NB4 (cell line): ENCODE measurements around the gene SGO1.

Source experiments
- CTCF ChIP-seq: IDR thresholded peaks from one replicate; pipeline ENCODE4 v1.5.1; 2012; ENCODE audit warnings: low read depth, low read length
- POLR2A ChIP-seq: IDR thresholded peaks from 2 replicates; pipeline ENCODE4 v1.6.1; 2011; ENCODE audit warnings: mild to moderate bottlenecking; ENCODE audit not compliant: insufficient read length; ENCODE audit errors: extremely low read depth

DNA sequence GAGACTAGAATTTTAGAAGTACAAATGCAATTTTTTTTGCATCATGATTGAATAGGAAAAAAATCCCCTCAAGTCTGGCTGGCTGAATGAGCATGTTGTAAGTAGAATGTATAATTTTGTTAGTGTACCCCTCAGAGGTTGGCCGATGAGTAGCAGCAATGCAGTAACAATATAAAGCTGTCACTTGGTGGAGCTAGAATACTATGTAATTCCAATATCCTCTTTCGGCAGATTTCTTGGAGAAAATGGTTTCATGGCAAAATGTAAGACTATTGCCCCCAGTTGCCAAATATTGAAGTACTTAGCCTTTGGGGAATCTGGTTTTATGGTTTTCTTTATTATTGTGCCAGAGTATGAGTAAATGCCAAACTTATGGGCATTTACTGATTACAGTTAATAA is 39.8 kb upstream of the SGO1 start:
- peak; percentile 24 for TF ChIP-seq CTCF
- no peak for TF ChIP-seq POLR2A
